GM19324 (cell line): ENCODE measurements around the gene MRPS24.
"Not testable (repeated sequence)": the region's sequence is repeated elsewhere in the genome, so short reads cannot be mapped to it uniquely, and the experiment has no call there.

ENCODE experiments used
- ATAC-seq: cut with Tn5 transposase; IDR thresholded peaks from one replicate; pipeline ENCODE4 v1.9.1; 2021; ENCODE audit warnings: mild to moderate bottlenecking, moderate library complexity; ENCODE audit not compliant: unreplicated experiment, low FRiP score

MRPS24 gene

DNA sequence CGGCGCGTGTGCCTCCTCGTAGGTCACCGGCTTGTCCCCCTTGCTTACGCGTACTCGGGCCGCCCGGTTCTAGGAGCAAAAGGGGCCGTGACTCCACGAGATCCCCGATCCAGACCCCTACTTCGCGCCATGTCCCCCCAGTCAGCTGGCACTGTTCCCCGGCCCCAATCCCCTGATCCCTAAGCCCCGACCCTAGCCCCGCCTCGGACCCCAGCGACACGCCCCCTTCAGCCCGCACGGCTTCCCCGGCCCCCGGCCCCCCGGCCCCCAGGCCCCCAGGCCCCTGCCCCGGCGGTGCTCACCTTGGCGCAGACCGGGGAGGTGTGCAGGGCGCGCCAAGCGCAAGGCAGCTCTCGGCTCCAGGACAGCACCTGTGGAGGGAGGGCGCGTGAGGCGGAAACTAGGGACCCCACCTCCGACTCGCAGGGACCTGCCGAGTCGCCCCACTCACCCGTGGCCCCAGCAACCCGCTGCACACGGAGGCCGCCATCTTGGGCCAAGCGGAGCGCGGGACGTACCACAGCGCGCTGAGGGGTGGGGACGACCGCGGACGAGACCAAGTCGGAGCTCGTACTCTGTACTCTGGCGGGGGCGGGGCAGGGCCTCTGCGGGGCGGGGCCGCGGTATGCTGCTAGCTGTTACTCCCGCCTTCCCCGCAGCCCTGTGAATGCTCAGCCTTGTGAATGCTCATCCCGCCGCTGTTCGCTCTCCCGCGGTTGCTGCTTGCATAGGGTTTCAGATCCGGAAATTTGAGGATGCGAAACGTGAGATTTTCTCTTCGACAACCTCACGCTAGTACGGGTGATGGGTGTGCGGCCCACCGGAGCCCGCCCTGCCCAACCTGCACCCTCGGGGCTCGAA is at the start of gene MRPS24:
TSS of gene MRPS24 (minus strand) at position 512 of the 861 bp plus-strand sequence. CDS start at position 490, 22 bp downstream.
- peak; percentile 91 for ATAC-seq

DNA sequence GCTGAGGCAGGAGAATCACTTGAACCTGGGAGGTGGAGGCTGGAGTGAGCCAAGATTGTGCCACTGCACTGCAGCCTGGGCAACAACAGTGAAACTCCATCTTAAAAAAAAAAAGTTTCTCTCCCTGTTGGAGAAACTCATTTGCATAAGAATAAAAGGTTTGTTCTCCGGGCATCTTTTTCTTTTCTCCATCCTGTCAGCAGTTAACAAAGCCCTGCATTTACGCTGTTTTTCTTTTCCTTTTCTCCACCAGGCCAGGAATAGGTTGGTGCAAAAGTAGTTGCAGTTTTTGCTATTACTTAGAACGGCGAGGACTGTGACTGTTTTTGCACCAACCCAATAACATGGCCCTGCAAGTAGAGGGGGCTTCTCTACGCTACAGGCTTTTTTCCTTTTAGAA is 46.6 kb upstream of the MRPS24 start:
- no peak for ATAC-seq

DNA sequence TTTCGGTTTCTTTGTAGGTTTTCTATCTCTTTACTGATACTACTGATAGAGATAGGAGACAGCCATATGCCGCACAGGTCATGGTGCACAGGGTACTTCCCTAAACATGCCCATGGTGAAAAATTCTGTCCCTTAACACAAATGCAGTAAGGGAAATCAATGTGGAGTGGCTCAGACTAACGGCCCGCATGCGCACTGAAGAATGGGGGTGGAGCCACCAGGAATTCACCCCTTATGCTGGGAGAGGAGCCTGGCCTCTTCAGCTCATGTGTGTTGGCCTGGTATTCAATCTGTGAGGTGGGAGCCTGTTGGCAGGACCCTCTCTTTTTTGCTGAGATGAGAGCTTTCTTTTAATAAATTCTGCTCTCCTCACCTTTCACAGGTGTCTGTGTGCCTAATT is 45.5 kb upstream of the MRPS24 start:
- ATAC-seq, result no peak

DNA sequence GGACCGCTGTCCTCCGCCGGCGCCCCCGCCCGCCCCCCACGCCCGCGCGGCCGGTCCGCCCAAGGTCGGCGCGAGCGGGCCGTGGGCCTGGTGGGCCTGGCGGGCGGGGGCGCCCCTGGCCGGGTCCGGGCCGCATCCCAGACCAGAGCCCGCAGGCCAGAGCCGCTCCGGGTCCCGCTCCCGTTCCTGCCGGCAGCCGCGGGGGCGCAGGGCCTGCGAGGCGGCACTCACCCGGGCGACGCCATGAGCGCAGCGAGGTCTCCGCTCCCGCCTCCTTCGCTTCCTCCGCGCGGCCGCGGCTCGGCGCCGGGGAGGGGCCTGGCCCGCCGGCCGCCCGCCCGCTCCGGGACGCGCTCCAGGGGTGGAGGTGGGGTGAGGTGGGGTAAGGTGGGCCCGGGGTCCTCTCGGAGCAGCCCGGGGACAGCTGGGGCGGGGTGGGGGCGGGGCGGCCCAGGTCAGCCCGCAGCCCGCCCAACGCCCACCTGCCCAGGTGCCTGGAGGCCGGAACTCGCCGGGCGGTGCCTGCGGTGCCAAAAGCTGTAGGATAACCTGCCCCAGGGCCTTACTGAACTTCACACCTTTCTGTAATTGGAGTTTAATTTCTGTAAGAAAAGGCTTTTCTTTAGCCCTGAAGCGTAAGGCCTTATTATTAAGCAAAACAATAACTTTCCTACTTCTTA is 37.2 kb upstream of the MRPS24 start, which contains the start of gene URGCP:
TSS of gene URGCP (minus strand) at position 266 of the 680 bp plus-strand sequence. CDS start at position 245, 21 bp downstream.
- peak; percentile 85 for ATAC-seq

DNA sequence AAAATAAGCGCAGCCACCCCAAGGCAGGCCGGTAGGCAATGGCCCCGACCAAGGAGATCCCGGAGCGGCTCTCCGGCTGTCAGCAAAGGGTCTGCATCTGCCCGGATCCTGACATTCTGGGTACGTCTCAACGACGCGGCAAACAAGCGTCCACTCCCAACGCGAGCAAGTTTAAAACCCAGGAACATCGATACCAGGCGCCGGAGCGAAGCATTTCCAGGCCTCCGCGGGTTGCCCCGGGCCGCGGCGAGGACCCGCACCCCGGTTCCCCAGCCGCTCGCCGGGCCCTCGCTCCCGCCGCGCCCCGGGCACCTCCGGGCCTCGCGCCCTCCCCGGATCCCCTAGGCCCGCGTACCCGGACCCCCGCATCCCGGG is 36.6 kb upstream of the MRPS24 start:
- ATAC-seq, result peak; percentile 21

DNA sequence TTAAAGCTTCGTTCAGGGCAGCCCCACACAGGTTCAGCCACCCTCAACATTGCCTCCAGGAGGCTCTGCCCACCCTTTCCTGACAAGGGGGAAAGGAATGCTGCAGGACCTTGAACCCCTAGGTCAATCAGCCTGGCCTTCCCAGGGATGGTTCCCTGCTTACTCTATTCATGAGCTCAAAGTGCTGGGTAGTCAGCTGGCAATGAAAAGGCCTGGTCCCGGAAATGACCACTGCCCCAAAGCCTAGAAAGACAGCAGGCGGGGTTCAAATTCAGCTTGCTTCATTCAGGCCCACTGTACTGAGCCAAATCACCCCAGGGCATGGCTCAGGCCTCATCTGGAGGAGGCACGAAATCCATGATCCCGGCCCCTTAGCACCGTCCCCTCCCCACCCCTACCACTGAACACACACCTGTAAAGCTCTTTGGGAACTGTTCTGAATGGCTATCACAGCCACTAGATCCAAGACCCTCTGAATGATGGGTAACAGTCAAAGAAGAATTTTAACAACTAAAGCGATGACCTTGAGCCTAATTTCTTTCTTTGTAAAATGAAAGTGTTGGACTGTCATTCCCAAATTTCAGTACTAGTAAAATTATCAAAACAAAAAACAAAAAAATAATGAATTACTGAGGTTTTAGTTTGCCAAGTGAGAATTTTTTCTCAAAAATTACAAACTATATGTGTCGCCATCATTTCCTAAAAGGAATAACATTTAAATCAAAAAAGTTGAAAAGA is 36.1 kb upstream of the MRPS24 start:
- no peak for ATAC-seq

DNA sequence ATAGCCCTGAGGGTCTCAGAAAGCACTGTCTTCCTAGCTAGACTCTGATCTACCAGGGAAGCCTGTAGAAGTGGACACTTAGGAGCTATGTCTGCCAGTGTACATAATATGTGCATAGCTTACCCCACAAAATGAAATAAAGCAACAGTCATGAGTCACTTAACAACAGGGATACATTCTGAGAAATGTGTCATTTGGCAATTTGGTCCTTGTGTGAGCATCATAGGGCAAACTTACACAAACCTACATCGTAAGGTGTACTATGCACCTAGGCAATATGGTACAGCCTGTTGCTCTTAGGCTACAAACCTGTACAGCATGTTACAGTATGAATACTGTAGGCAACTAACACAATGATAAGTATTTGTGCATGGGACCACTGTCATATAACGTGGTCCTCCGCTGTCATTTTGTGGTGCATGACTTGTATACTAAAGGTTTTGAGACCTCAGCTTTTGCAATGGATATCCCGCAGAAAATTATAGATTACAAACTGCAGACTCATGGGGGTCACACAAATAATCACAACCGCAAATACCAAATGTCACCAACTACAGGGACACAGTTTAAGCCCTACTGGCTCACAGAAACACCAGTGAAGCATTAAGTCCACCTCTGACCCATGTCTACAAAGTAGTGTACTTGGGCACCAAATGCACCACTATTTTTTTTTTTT is 35.4 kb upstream of the MRPS24 start:
- ATAC-seq, result no peak

DNA sequence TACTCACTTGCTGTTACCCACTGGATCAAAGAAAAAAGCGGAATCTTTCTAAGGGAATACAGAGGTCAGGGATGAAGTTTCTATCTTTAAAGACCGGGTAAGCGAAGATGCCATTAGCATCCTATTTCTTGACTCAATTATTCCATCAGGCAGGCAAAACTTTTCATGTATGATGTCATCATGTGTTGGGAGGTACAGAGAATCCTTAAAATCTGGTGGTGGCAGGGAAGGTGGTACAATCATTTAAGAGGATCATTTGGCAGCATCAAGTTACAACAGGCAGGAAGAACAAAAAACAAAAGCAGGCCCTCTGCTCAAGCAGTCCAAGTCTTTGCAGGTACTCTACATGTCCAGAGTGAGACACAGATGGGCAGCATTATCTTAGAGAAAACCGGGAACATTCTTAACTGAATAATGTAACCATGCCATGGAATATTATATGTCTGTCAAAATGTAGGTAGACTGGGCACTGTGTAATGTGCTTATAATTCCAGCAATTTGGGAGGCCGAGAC is 33.3 kb upstream of the MRPS24 start:
- ATAC-seq, result no peak

DNA sequence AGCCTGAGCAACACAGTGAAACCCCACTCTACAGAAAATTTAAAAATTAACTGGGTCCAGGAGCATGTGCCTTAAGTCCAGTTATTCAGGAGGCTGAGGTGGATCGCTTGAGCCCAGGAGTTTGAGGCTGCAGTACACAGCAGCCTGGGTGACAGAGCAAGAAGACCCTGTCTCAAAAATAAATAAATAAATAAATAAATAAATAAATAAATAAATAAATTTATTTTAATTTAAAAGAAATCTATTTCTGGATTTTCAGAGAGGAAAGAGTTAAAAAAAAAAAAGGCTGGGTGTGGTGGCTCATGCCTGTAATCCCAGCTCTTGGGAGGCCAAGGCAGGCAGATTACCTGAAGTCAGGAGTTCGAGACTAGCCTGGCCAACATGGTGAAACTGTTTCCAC is 29.3 kb upstream of the MRPS24 start:
- ATAC-seq, result not testable (repeated sequence)

DNA sequence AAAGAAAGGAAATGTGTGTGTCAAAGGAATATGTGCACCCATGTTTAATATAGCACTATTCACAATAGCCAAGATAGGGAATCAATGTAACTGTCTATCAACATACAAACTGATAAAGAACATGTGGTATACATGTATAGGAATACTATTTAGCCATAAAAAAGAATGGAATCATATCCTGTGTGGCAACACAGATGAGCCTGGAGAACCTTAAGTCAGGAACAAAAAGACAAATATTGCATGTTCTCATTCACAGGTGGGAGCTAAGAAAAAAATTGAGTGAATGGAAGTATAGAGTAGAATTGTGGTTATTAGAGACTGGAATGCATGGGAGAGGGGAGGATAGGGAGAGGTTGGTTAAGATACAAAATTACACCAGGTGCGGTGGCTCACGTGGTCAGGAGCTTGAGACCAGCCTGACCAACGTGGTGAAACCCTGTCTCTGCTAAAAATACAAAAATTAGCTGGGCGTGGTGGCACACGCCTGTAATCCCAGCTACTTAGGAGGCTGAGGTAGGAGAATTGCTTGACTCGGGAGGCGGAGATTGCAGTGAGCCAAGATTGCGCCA is 26.6 kb upstream of the MRPS24 start:
- ATAC-seq, result no peak

DNA sequence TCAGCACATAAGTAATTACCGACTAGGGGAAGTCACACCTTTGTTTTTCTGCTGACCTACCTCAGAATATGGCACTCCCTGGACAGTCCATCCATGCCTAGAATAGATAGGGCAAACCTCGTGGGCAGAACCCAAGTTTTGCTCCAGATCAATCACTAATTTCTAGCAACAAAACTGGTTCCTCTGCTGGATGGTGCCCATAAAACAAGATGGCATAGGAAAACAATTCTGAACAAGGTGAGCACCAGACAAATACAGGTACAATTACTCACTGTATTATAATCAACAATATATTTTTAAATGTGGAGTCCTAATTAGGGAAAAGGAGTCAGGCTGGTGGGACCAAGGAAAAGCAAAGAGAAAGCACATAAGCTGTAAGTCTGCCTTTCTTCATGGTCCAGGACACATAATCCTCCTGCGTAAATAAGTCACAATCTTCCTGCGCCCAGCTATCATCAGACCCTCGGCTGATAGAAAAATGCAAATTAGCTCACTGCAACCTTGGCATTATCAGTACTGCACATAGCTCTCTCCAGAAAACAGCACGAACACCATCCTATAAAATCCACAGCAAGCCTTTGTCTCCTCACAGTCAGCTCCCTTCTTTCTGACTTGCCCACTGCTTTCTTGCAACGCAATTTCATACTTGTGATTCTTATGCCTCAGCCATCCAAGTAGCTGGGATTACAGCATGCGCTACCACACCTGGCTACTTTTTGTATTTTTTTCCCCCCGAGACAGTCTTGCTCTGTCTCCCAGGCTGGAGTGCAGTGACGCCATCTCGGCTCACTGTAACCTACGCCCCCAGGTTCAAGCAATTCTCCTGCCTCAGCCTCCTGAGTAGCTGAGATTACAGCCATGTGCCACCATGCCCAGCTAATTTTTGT is 22.0 kb upstream of the MRPS24 start:
- no peak for ATAC-seq

DNA sequence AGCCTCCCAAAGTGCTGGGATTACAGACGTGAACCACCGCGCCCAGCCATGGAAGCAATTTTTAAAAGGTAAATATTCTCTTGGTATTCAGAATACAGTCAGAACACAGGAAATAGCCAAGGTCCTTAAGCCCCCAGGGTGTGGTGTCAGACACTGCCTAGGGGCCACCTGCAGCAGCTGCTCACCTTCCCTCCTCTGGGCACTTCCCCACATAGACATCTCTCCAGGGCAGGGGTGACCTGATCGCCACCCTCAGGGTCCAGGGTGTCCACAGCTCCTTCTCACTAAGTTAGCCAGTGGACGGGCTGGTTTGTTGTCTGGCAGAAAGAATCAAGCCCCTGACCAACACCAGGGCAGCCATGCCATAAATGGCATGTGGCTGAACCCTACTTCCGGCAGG is 21.2 kb upstream of the MRPS24 start:
- no peak for ATAC-seq

DNA sequence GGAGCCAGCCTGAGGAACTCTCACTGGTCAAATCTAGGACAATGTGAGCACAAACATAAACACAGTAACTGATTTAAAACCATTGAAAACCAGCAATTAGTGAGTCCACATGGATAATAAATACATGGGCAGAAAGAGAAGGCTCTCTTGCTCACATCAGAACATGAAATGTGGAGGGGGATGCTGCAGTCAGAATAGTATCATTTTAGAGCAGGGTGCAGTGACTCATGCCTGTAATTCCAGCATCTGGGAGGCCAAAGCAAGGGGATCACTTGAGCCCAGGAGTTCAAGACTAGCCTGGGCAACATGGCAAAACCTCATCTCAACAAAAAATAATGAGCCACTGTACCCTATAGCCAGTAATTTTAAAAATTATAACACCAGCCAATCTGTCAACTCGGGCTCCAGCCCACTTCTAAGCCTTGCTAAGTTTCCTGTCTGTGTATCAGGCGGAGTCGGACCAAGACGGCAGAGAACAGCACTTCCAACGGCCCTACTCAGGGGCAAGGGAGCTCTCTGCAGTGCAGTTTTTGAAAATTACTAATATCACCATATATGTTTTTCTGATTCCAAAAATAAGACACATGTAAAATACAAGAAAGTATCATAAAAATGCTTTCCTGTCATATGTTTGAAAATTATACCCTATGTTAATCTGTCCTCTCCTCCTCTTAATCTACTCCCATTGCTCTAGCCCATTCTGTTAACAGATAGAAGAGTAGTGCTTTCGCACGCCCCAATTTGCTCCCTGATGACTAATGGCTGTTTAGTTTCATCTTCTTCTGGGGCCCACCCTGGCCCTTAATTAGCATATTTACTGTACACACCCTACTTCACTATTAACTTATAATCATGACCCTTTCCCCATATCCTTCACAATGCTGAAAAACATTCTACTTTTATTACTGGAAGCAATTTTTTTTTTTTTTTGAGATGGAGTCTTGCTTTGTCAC is 20.0 kb upstream of the MRPS24 start:
- ATAC-seq, result no peak

DNA sequence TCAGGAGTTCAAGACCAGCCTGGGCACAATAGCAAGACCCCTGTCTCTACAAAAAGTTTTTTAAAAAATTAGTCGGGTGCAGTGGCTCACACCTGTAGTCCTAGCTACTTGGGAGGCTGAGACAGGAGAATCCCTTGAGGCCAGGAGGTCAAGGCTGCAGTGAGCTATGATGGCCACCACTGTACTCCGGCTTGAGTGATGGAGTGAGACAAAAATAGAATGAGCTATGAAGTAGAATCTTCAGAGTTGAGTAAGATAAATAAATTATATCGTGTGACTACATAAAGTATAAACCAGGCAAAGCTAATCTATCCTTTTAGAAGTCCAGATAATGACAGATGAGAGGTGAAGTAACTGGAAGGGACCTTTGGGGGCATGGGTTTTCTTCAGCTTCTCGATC is 15.3 kb upstream of the MRPS24 start:
- ATAC-seq, result no peak

DNA sequence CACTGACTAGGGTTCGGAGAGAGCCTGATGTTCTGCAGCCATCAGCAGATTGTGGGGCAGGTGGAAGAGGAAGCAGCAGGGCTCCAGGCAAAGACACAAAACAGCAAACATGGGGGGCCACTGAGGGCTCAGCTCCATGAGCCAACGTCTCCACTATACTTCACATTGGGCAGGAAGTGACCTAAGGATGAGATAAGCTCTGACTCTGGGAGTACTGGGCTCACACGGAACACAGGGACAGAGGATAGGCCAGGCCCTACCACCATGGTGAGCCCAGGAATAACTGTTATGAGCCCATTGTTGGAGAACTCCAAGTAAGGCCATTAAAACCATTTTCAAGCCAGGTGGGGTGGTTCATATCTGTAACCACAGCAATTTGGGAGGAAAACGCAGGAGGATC is 14.9 kb upstream of the MRPS24 start:
- ATAC-seq, result no peak

DNA sequence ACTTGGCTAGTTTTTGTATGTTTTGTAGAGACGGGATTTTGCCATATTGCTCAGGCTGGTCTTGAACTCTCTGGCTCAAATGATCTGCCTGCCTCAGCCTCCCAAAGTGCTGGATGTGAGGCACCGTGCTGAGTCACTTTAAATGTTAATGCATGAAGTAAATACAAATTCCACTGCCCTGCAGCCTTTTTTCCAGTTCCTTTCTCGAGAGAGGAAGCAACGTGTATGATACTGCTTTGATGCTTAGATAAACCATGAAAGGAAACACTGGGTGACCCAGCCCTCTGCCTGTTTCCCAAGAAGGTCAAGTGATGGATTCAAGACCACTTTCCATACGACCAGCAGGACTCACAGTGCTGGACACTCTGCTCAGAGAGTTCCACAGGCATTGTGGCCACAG is 11.3 kb upstream of the MRPS24 start:
- no peak for ATAC-seq

DNA sequence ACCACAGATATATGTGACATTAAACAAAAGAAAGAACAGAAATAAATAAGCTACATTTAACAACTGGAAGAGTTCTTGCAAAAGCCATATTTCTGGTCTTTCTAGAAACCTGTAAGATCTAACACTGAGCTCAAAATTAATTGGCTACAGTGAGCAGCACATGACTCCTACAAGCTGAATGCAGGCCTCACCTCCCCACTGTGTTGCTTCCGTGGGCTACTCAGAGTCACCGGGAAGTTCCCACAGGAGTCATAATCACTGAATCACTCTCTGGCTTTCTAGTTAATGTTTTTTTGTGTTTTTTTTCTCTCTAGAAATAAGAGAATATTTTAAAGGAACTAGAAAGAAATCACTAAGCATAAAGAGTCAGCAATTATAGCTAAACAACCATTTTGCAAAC is 10.2 kb upstream of the MRPS24 start:
- no peak for ATAC-seq

DNA sequence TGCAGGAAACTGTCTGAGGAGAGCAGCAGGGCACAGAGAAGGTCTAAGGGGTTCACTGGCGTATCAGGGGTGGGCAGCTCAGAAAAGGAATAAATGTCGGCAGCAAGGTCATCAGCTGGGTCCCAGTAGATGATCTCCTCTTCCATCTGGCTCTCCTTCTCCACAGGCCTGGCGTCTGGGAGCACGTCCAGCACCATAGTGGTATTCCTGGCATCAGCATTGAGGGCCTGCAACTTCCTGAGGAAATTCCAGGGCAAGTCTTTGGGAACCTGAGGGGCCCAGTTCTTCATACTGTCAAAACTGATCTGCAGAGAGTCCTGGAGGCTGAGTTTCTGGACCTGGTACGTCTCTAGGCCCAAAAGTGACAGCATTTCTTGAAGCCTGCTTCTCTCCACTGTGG is 9.6 kb upstream of the MRPS24 start:
- ATAC-seq, result no peak
